Endothelial cell (in vitro differentiated cells): ENCODE results near the gene PLD5. TPM values are rescaled to one million over a fixed set of nuclear protein-coding genes. Genes with fewer than 3 reads are reported as not detected.
A peak's percentile ranks its signal among the peaks of the same experiment; 100 is the strongest.

Source experiments
- DNase-seq: peaks from one replicate; pipeline ENCODE4 v3.0.0; 2021; ENCODE audit warnings: low spot score
- H3K27ac Mint-ChIP-seq: one replicate; pipeline ENCODE4 v1.8.0; 2021; ENCODE audit warnings: mixed read lengths, inconsistent platforms; ENCODE audit not compliant: unreplicated experiment
- H3K27me3 Mint-ChIP-seq: one replicate; pipeline ENCODE4 v1.8.0; 2021; ENCODE audit warnings: mild to moderate bottlenecking, moderate library complexity, mixed read lengths, inconsistent platforms; ENCODE audit not compliant: unreplicated experiment
- H3K36me3 Mint-ChIP-seq: one replicate; pipeline ENCODE4 v1.8.0; 2021; ENCODE audit warnings: mild to moderate bottlenecking, low read depth, mixed read lengths, inconsistent platforms; ENCODE audit not compliant: unreplicated experiment
- H3K4me1 Mint-ChIP-seq: one replicate; pipeline ENCODE4 v1.8.0; 2021; ENCODE audit warnings: mild to moderate bottlenecking, mixed read lengths, inconsistent platforms; ENCODE audit not compliant: unreplicated experiment
- H3K4me3 Mint-ChIP-seq: one replicate; pipeline ENCODE4 v1.8.0; 2021; ENCODE audit warnings: mild to moderate bottlenecking, mixed read lengths, inconsistent platforms; ENCODE audit not compliant: unreplicated experiment
- H3K9me3 Mint-ChIP-seq: one replicate; pipeline ENCODE4 v1.8.0; 2021; ENCODE audit warnings: mixed read lengths, inconsistent platforms; ENCODE audit not compliant: unreplicated experiment
- long read RNA-seq: library from polyadenylated mRNA; unstranded; transcript quantifications from one replicate; pipeline ENCODE4 v2.0.0, GENCODE V29; 2020; ENCODE audit not compliant: unreplicated experiment
- total RNA-seq: library from RNA; stranded (reverse); fragmentation: NEBNext Ultra II Directional; extraction: Animal tissue kit (Norgen Biotek cat#: 25700); gene quantifications from one replicate; pipeline ENCODE4 v1.2.1, GENCODE V29; 2021; ENCODE audit not compliant: unreplicated experiment
- TF ChIP-seq, protein P1 (sequence below): fragments of 200-600 bp; sonication (generic); IDR thresholded peaks from one replicate; pipeline ENCODE4 v1.5.0; 2021; ENCODE audit warnings: antibody characterized with exemption; ENCODE audit not compliant: unreplicated experiment

PLD5 gene
- total RNA-seq: not detected
- long read RNA-seq: 0 reads

DNA sequence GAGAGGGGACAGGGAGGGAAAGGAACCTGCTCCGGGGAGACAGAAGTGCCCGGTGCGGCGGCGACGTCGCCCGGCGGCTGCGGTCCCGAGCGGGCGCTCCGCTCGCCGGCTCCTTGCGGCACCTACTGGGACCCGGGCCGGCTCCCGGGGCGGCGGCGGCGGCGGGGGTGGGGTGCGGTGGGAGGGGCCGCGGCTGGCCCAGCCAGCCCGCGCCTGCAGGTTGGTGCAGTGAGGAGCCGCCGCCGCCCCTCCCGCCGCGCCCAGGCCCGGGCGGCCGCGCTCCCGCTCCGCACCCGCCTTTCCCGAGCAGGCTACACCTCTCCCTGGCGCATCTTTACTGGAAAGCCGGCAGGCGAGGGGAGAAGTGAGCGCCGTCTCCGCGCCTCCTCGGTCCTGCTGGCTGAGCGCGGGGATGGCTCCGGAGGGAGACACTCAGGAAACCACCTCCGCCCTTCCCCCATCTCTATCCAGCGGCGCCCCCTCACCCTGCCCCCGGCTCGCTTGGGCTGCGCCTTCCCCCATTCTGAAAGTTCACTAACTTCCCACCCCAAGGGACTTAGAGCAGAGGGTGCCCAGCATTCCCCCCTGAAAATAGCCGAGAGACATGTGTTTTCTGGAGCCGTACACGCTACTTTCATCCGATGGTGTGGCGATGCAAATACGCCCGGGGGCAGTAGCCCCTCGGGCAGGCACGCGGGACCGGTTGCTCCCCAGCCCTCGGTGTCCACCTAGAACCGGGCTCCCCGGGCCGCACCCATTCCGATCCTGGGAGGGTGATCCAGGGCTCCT is at the start of gene PLD5:
Gene PLD5 (minus strand): TSS at position 127 of the 789 bp plus-strand sequence.
- H3K27ac Mint-ChIP-seq: no peak within 1 kb of the TSS
- TF ChIP-seq, protein P1, sequence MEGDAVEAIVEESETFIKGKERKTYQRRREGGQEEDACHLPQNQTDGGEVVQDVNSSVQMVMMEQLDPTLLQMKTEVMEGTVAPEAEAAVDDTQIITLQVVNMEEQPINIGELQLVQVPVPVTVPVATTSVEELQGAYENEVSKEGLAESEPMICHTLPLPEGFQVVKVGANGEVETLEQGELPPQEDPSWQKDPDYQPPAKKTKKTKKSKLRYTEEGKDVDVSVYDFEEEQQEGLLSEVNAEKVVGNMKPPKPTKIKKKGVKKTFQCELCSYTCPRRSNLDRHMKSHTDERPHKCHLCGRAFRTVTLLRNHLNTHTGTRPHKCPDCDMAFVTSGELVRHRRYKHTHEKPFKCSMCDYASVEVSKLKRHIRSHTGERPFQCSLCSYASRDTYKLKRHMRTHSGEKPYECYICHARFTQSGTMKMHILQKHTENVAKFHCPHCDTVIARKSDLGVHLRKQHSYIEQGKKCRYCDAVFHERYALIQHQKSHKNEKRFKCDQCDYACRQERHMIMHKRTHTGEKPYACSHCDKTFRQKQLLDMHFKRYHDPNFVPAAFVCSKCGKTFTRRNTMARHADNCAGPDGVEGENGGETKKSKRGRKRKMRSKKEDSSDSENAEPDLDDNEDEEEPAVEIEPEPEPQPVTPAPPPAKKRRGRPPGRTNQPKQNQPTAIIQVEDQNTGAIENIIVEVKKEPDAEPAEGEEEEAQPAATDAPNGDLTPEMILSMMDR: no peak
- peak; percentile 31 for DNase-seq
- H3K4me1 Mint-ChIP-seq: no peaks in the 10 kb centered on the region
- peaks cover 10% of the 10 kb centered on the region for H3K27me3 Mint-ChIP-seq
- H3K9me3 Mint-ChIP-seq: no peaks in the 10 kb centered on the region
- no peaks in the 10 kb centered on the region for H3K36me3 Mint-ChIP-seq
- peak within 1 kb of the TSS; percentile 77 for H3K4me3 Mint-ChIP-seq

- no peaks in the 10 kb centered on the region for H3K4me1 Mint-ChIP-seq
- no peak overlapping the region for H3K4me3 Mint-ChIP-seq
- no peak for DNase-seq
- TF ChIP-seq, protein P1: no peak
- H3K36me3 Mint-ChIP-seq: no peaks in the 10 kb centered on the region
- H3K27ac Mint-ChIP-seq: no peak overlapping the region
- H3K27me3 Mint-ChIP-seq: no peaks in the 10 kb centered on the region
- H3K9me3 Mint-ChIP-seq: no peaks in the 10 kb centered on the region
Measured at GRCh38 chr1:242569867-242570266, 45.4 kb upstream of the PLD5 start.

GRCh38 chr1:242568666-242569065 is 44.2 kb upstream of the PLD5 start:
- Mint-ChIP-seq H3K9me3 (no peaks in the 10 kb centered on the region), H3K4me3 (no peak overlapping the region), H3K27ac (no peak overlapping the region), H3K4me1 (no peaks in the 10 kb centered on the region), H3K27me3 (no peaks in the 10 kb centered on the region), H3K36me3 (no peaks in the 10 kb centered on the region)
- TF ChIP-seq, protein P1: no peak
- no peak for DNase-seq

GRCh38 chr1:242567596-242567995 is 43.1 kb upstream of the PLD5 start:
- Mint-ChIP-seq H3K4me1 (no peaks in the 10 kb centered on the region), H3K36me3 (no peaks in the 10 kb centered on the region), H3K27ac (no peak overlapping the region), H3K27me3 (no peaks in the 10 kb centered on the region), H3K4me3 (no peak overlapping the region), H3K9me3 (no peaks in the 10 kb centered on the region)
- TF ChIP-seq, protein P1: no peak
- no peak for DNase-seq

- H3K4me3 Mint-ChIP-seq: no peak overlapping the region
- H3K36me3 Mint-ChIP-seq: no peaks in the 10 kb centered on the region
- H3K4me1 Mint-ChIP-seq: no peaks in the 10 kb centered on the region
- TF ChIP-seq, protein P1: no peak
- no peaks in the 10 kb centered on the region for H3K27me3 Mint-ChIP-seq
- no peaks in the 10 kb centered on the region for H3K9me3 Mint-ChIP-seq
- H3K27ac Mint-ChIP-seq: no peak overlapping the region
- DNase-seq: no peak
Measured at GRCh38 chr1:242556759-242557158, 32.3 kb upstream of the PLD5 start.
